ENCODE data around the gene ACER3. TPM values are rescaled to one million over a fixed set of nuclear protein-coding genes. Genes with fewer than 3 reads are reported as not detected.

Gene ACER3
- total RNA-seq, 4 donors from 2014 or later: 20.5 to 30.6 (median 23.0) TPM

DNA sequence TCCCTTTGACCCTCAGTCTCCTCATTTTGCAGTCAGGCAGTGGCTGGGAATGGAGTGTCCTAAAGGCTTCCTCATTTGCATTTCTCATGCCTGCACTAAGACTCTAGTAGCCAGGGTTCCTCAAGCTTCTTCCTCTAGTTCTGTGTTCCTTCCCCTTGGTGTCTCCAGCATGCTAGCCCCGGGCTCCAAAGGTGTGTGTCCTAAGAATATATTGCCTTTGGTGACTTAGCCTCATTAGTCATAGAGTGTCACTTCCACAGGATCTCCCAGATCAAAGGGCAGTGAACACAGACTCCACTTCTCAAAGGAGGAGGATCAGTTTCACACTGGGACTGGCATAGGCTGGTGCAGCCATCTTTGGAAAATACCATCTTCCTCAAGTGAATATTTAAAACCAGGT lies 21.4 kb upstream of the ACER3 start:
- Histone ChIP-seq H3K27me3 (no peaks in the 10 kb centered on the region), H3K4me3 (no peak overlapping the region), H3K9me3 (no peaks in the 10 kb centered on the region), H3K4me1 (peaks cover 0 to 32% (median 6%) of the 10 kb centered on the region in 4 donors), H3K36me3 (no peaks in the 10 kb centered on the region), H3K27ac (no peak overlapping the region)
- WGBS, 2 donors: 39 to 42% methylated on average over 1 of the region's 1 CpG
- TF ChIP-seq POLR2A (IDR thresholded peaks at IDR 0.05): no peak
- TF ChIP-seq EP300 (IDR thresholded peaks at IDR 0.05): no peak
- TF ChIP-seq, protein P1, sequence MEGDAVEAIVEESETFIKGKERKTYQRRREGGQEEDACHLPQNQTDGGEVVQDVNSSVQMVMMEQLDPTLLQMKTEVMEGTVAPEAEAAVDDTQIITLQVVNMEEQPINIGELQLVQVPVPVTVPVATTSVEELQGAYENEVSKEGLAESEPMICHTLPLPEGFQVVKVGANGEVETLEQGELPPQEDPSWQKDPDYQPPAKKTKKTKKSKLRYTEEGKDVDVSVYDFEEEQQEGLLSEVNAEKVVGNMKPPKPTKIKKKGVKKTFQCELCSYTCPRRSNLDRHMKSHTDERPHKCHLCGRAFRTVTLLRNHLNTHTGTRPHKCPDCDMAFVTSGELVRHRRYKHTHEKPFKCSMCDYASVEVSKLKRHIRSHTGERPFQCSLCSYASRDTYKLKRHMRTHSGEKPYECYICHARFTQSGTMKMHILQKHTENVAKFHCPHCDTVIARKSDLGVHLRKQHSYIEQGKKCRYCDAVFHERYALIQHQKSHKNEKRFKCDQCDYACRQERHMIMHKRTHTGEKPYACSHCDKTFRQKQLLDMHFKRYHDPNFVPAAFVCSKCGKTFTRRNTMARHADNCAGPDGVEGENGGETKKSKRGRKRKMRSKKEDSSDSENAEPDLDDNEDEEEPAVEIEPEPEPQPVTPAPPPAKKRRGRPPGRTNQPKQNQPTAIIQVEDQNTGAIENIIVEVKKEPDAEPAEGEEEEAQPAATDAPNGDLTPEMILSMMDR (IDR thresholded peaks at IDR 0.05): no peak
- no peak for DNase-seq (ENCODE audit: low spot score in 2 of 2)

DNA sequence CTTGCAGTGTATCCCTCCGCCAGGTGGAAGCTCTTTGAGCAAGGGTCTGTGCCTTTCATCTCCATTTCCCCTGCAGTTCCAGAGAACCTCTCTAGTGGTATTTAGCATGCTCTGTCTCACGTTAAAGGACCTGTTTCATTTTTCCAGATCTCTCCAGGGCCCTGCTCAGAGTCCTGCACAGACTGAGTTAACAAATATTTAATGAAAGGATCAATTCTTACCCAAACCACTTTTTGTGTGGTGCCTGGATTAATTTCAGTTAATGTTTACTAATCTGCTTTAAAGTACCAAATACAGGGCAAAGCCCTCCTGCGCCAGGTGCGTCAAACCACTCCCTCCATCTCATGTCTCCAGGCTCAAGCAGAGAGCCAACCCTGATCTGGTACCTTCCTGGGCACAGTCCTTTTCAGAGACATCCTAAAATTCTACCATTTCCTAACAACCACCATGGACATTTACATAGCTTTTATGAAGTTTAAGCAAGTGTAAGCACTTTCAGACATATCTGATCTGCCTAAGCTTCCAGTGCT lies 18.7 kb upstream of the ACER3 start:
- Histone ChIP-seq H3K4me1 (peaks cover 0 to 20% (median 3%) of the 10 kb centered on the region in 4 donors), H3K4me3 (no peak overlapping the region), H3K27ac (no peak overlapping the region), H3K27me3 (no peaks in the 10 kb centered on the region), H3K36me3 (no peaks in the 10 kb centered on the region), H3K9me3 (no peaks in the 10 kb centered on the region)
- no peak for DNase-seq (ENCODE audit: low spot score in 2 of 2)
- WGBS, 2 donors: 80 to 88% methylated on average over 4 of the region's 4 CpGs
- no peak for TF ChIP-seq EP300 (IDR thresholded peaks at IDR 0.05)
- TF ChIP-seq, protein P1 (IDR thresholded peaks at IDR 0.05): no peak
- TF ChIP-seq POLR2A (IDR thresholded peaks at IDR 0.05): no peak

DNA sequence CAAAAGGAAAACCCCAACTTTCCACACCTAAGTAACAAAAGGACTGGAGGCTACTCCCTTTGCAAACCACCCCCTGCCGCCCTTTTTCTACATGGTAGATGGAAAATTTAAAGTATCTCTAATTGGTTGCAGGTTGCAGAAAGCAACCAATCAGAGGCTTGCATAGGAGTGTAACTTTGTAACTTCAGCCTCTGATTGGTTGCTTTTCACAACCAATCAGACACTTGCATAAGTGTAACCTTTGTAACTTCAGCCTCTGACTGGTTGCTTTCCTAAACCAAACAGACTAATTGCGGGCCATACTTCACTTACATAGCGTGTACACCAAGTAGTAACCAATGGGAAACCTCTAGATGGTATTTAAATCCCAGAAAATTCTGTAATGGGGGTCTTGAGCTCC lies 16.8 kb upstream of the ACER3 start:
- Histone ChIP-seq H3K27ac (no peak overlapping the region), H3K27me3 (no peaks in the 10 kb centered on the region), H3K4me3 (no peak overlapping the region), H3K36me3 (no peaks in the 10 kb centered on the region), H3K4me1 (peaks cover 0 to 1% (median 0%) of the 10 kb centered on the region in 4 donors), H3K9me3 (no peaks in the 10 kb centered on the region)
- DNase-seq (ENCODE audit: low spot score in 2 of 2): no peak
- no peak for TF ChIP-seq POLR2A (IDR thresholded peaks at IDR 0.05)
- no peak for TF ChIP-seq EP300 (IDR thresholded peaks at IDR 0.05)
- TF ChIP-seq, protein P1 (IDR thresholded peaks at IDR 0.05): no peak
- 97% methylated on average over 3 of the region's 3 CpGs for WGBS, 2 donors

DNA sequence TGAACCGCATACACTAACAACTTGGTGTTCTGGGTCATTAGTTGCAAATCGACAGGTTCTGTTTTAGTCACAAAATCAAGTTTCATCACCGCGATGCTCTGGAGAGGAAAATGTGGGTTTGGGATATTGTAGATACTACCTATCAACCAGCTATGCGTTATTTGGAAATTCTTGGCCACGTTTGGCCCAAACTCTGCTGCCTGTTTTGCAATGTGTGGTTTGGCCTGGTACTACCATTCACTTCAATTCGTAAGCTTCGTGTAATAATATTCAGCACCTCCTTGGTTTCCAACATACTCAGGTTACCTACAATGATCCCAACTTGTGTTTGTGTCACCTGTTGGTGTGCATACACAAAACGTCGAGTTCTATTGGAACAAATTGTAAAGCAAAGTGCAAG lies 16.2 kb upstream of the ACER3 start:
- Histone ChIP-seq H3K27ac (no peak overlapping the region), H3K4me1 (no peaks in the 10 kb centered on the region), H3K9me3 (no peaks in the 10 kb centered on the region), H3K27me3 (no peaks in the 10 kb centered on the region), H3K4me3 (no peak overlapping the region), H3K36me3 (no peaks in the 10 kb centered on the region)
- WGBS, 2 donors: 85 to 92% methylated on average over 10 of the region's 10 CpGs
- TF ChIP-seq, protein P1 (IDR thresholded peaks at IDR 0.05): no peak
- TF ChIP-seq POLR2A (IDR thresholded peaks at IDR 0.05): no peak
- no peak for TF ChIP-seq EP300 (IDR thresholded peaks at IDR 0.05)
- no peak for DNase-seq (ENCODE audit: low spot score in 2 of 2)

DNA sequence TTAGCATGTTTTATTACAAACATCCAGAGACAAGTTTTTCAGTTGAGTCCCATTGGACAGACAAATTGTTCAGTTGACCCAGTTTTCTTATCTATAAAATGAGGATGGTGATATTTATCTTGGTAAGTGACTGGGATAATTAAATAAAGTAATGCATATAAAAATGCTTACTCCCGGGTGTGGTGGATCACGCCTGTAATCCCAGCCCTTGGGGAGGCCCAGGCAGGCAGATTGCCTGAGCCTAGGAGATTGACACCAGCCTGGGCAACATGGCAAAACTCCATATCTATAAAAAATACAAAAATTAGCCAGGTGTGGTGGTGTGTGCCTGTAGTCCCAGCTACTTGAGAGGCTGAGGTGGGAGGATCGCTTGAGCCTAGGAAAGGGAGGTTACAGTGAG lies 15.6 kb upstream of the ACER3 start:
- WGBS, 2 donors: 93% methylated on average over 3 of the region's 3 CpGs
- TF ChIP-seq EP300 (IDR thresholded peaks at IDR 0.05) (no peak), POLR2A (IDR thresholded peaks at IDR 0.05) (no peak)
- TF ChIP-seq, protein P1 (IDR thresholded peaks at IDR 0.05): no peak
- Histone ChIP-seq H3K9me3 (no peaks in the 10 kb centered on the region), H3K4me3 (no peak overlapping the region), H3K36me3 (no peaks in the 10 kb centered on the region), H3K4me1 (peaks cover 0 to 4% (median 0%) of the 10 kb centered on the region in 4 donors), H3K27me3 (no peaks in the 10 kb centered on the region), H3K27ac (no peak overlapping the region)
- DNase-seq (ENCODE audit: low spot score in 2 of 2): no peak
